Fibroblast of lung (primary cell): ENCODE results near the gene CDHR2. TPM values are rescaled to one million over a fixed set of nuclear protein-coding genes. Genes with fewer than 3 reads are reported as not detected.

ENCODE experiments used
- DNase-seq, 2 donors: peaks; one replicate each; pipeline versions ENCODE4 v3.0.0 to v3.0.0-alpha.2; 2010; ENCODE audit warnings: low read depth in 2 of 2
- H2AFZ ChIP-seq: 2 replicates; pipeline ENCODE4 v1.5.1; 2012; ENCODE audit warnings: low read length, control low read depth, inconsistent platforms
- H3K27ac ChIP-seq: 2 replicates; pipeline ENCODE4 v1.5.1; 2011; ENCODE audit warnings: low read length, control low read depth; ENCODE audit not compliant: insufficient read depth
- H3K27me3 ChIP-seq: 2 replicates; pipeline ENCODE4 v1.5.1; 2011; ENCODE audit warnings: mild to moderate bottlenecking, low read length; ENCODE audit not compliant: control insufficient read depth, insufficient read depth
- H3K36me3 ChIP-seq: 2 replicates; pipeline ENCODE4 v1.5.1; 2011; ENCODE audit warnings: low read length; ENCODE audit not compliant: control insufficient read depth, insufficient read depth
- H3K4me1 ChIP-seq: 2 replicates; pipeline ENCODE4 v1.5.1; 2011; ENCODE audit warnings: low read length; ENCODE audit not compliant: control insufficient read depth, insufficient read depth; ENCODE audit errors: extremely low read depth
- H3K4me2 ChIP-seq: 2 replicates; pipeline ENCODE4 v1.5.1; 2011; ENCODE audit warnings: low read length, control low read depth; ENCODE audit not compliant: insufficient read depth; ENCODE audit errors: extremely low read depth
- H3K4me3 ChIP-seq, 4 experiments: fragments of 200-600 bp in 1 of 4; sonication (generic) in 1 of 4; replicated peaks in 1 of 4; 2 replicates each; pipeline ENCODE4 v1.5.1; 2011 to 2016; ENCODE audit warnings: low read length in 4 of 4, low read depth in 3 of 4, mild to moderate bottlenecking in 3 of 4, control low read depth in 2 of 4, inconsistent platforms in 1 of 4, mixed read lengths in 1 of 4; ENCODE audit not compliant: insufficient read depth in 1 of 4; ENCODE audit errors: control extremely low read depth in 1 of 4
- H3K79me2 ChIP-seq: 2 replicates; pipeline ENCODE4 v1.5.1; 2012; ENCODE audit warnings: mild to moderate bottlenecking, low read length, inconsistent platforms; ENCODE audit not compliant: control insufficient read depth, insufficient read depth
- H3K9ac ChIP-seq: 2 replicates; pipeline ENCODE4 v1.5.1; 2011; ENCODE audit warnings: mild to moderate bottlenecking, low read length, control low read depth; ENCODE audit not compliant: insufficient read depth
- H3K9me3 ChIP-seq: 2 replicates; pipeline ENCODE4 v1.5.1; 2012; ENCODE audit warnings: low read depth, low read length; ENCODE audit not compliant: control insufficient read depth, insufficient read depth
- H4K20me1 ChIP-seq: 2 replicates; pipeline ENCODE4 v1.5.1; 2011; ENCODE audit warnings: low read length; ENCODE audit not compliant: control insufficient read depth, insufficient read depth; ENCODE audit errors: extremely low read depth
- EZH2 ChIP-seq: IDR thresholded peaks from 2 replicates; pipeline ENCODE4 v1.5.1; 2012; ENCODE audit warnings: low read length, control low read depth, mild to moderate bottlenecking; ENCODE audit errors: missing control alignments
- polyA plus RNA-seq, 2 donors: library from polyadenylated mRNA; depleted of rRNA in 1 of 2; stranded (reverse) in 1 of 2; unstranded in 1 of 2; fragments of >200 nt; gene quantifications; 2 replicates each; pipeline ENCODE4 v1.2.1, GENCODE V29; 2011 to 2012; ENCODE audit warnings: missing spikeins in 1 of 2
- total RNA-seq: library from RNA; depleted of rRNA; stranded (reverse); fragments of >200 nt; gene quantifications from 2 replicates; pipeline ENCODE4 v1.2.1, GENCODE V29; 2014
- TF ChIP-seq, protein P1 (sequence below), 2 donors: IDR thresholded peaks in 1 of 2; conservative IDR thresholded peaks in 1 of 2; 1 replicate in 1 of 2; 2 replicates in 1 of 2; pipeline ENCODE4 v1.5.1; 2011 to 2012; ENCODE audit warnings: low read length in 2 of 2, control low read depth in 1 of 2, inconsistent platforms in 1 of 2, low read depth in 1 of 2, mild to moderate bottlenecking in 1 of 2

CDHR2 gene
- total and polyA plus RNA-seq, 2 donors (not counting 1 experiment from before 2014, with no cell fraction given): under 0.01 TPM; not detected in 1

DNA sequence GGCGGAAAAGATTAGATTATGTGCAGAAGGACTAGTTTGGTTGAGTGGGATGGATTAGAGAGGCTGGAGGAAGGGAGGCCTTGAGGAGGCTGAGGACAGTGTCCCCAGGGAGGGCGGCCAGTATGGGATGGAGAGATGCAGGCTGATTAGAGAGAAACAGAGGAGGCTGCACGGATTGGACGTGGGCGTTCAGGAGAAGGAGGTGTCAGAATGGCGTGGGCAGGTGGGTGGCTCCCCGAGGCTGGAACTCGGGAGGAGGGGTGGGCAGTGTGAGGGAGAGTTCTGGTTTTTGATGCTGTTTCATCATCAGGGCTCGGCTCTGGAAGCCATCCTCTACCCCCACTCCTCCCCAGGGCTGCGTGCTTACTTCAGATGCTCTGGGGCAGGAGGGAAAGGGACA lies 13.0 kb downstream of the CDHR2 start:
- Histone ChIP-seq H3K79me2 (no peaks in the 10 kb centered on the region), H3K36me3 (no peaks in the 10 kb centered on the region), H3K27ac (no peak overlapping the region), H3K4me1 (no peaks in the 10 kb centered on the region), H3K4me3 (no peak overlapping the region), H3K9ac (no peak overlapping the region), H3K4me2 (no peak overlapping the region), H3K27me3 (no peaks in the 10 kb centered on the region), H4K20me1 (no peaks in the 10 kb centered on the region), H3K9me3 (no peaks in the 10 kb centered on the region), H2AFZ (no peak overlapping the region)
- no peak for DNase-seq
- TF ChIP-seq, protein P1, sequence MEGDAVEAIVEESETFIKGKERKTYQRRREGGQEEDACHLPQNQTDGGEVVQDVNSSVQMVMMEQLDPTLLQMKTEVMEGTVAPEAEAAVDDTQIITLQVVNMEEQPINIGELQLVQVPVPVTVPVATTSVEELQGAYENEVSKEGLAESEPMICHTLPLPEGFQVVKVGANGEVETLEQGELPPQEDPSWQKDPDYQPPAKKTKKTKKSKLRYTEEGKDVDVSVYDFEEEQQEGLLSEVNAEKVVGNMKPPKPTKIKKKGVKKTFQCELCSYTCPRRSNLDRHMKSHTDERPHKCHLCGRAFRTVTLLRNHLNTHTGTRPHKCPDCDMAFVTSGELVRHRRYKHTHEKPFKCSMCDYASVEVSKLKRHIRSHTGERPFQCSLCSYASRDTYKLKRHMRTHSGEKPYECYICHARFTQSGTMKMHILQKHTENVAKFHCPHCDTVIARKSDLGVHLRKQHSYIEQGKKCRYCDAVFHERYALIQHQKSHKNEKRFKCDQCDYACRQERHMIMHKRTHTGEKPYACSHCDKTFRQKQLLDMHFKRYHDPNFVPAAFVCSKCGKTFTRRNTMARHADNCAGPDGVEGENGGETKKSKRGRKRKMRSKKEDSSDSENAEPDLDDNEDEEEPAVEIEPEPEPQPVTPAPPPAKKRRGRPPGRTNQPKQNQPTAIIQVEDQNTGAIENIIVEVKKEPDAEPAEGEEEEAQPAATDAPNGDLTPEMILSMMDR (conservative IDR thresholded peaks at IDR 0.05 in 1 of 2, IDR thresholded peaks at IDR 0.05 in 1 of 2; ENCODE audit: low read depth in 1 of 2, low read length in 2 of 2): no peak
- no peak for TF ChIP-seq EZH2

DNA sequence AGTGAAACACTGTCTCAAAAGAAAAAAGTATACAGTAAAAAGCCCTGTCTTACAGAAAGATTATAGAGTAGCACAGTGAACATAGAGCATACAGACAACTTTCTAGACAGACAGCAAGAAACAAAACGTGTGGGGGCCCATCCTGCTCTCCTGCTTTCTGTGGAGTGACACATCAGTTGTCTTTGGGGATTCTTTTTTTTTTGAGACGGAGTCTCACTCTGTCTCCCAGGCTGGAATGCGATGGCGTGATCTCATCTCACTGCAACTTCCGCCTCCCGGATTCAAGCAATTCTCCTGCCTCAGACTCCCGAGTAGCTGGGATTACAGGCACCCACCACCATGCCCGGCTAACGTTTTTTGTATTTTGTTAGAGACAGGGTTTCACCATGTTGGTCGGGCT lies 14.9 kb downstream of the CDHR2 start:
- Histone ChIP-seq H3K4me2 (no peak overlapping the region), H3K4me1 (no peaks in the 10 kb centered on the region), H3K27ac (no peak overlapping the region), H3K9me3 (no peaks in the 10 kb centered on the region), H3K27me3 (peaks cover 3% of the 10 kb centered on the region), H3K79me2 (no peaks in the 10 kb centered on the region), H4K20me1 (no peaks in the 10 kb centered on the region), H3K4me3 (no peak overlapping the region), H3K9ac (no peak overlapping the region), H3K36me3 (no peaks in the 10 kb centered on the region), H2AFZ (no peak overlapping the region)
- no peak for DNase-seq
- TF ChIP-seq, protein P1 (conservative IDR thresholded peaks at IDR 0.05 in 1 of 2, IDR thresholded peaks at IDR 0.05 in 1 of 2; ENCODE audit: low read depth in 1 of 2, low read length in 2 of 2): no peak
- no peak for TF ChIP-seq EZH2

DNA sequence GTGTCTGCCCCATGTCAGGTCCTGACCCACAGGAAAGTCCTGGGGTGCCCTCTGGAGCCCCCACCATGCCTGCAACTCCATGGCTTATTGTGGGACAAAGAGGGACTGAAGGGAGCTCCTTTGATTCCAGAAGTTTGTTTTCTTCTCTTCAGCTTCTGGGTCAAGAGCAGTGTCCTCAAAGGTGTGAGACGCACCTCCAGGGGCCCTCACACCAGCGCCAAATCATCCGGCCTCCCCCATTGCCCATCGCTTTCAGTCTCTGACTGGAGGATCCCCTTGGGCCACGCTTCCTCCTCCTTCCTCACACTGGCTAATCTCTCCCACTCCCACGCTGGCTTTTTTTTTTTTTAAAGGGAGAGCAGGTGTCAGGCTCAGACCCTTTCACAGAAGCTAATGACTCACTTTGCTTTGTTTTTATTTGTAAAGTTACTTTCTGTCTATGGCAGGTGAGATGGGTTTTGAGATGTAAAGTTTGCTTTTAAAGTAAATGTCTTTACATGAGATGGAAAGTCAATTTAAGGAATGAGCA lies 16.7 kb downstream of the CDHR2 start:
- Histone ChIP-seq H4K20me1 (no peaks in the 10 kb centered on the region), H3K27me3 (peaks cover 3% of the 10 kb centered on the region), H3K4me1 (no peaks in the 10 kb centered on the region), H3K9me3 (no peaks in the 10 kb centered on the region), H3K4me2 (no peak overlapping the region), H3K79me2 (no peaks in the 10 kb centered on the region), H3K4me3 (no peak overlapping the region), H3K27ac (no peak overlapping the region), H2AFZ (no peak overlapping the region), H3K9ac (no peak overlapping the region), H3K36me3 (no peaks in the 10 kb centered on the region)
- DNase-seq: no peak
- TF ChIP-seq, protein P1 (conservative IDR thresholded peaks at IDR 0.05 in 1 of 2, IDR thresholded peaks at IDR 0.05 in 1 of 2; ENCODE audit: low read depth in 1 of 2, low read length in 2 of 2): no peak
- TF ChIP-seq EZH2: no peak
